GM19043 (cell line): ENCODE measurements around the gene THUMPD3.

Experiments
- ATAC-seq: cut with Tn5 transposase; IDR thresholded peaks from one replicate; pipeline ENCODE4 v1.9.1; 2021; ENCODE audit warnings: low read depth; ENCODE audit not compliant: unreplicated experiment

Gene THUMPD3

DNA sequence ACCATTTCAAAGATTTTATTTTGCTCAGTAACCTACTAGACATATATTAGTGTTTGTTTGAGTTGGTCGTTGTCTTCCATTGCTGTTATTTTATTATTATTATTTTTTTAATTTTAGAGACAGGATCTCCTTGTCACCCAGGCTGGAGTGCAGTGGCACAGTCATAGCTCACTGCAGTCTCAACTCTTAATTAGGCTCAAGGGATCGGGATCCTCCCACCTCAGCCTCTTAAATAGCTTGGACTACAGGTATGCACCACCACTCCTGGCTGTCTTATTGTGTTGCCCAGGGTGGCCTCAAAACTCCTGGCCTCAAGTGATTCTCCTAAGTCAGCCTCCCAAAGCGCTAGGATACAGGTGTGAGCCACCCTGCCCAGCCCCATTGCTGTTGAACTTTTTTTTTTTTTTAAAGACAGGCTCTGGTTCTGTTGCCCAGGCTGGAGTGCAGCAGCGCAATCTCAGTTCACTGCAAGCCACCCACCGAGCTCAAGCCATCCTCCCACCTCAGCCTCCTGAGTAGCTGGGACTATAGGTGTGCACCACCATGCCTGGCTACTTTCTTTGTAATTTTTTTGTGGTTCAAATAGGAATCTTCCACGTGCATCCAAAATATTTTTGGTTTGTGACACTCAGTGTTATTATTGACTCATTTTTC, 52.8 kb downstream of the THUMPD3 start:
- no peak for ATAC-seq

DNA sequence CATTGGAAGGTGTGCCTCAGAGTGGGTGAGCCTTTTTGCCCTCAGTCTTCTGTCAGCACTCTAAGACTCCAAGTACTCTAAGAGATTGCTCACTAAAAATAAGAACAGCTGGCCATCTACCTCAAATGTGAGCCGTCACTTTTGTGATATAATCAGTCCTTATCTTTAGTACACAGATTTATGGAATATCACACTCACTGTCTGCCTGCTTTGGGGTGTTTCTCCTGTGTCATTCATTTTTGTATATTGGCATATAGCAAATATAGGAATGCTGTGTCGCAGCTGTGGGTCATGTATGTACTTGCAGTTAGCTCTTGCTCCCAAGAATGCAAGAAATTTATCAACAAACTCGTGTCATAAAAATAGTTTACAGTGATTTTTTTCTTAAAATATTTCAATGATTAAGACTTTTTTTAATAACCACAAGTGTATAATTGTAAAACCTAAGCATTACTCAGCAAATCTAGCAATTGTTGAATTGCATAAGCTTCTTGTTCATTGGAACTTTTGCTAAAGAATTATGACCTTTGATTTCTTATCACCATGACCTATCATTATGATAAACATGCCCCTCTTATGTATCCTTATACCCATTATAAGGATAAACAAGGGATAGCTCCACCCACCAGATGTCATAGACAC, 53.4 kb downstream of the THUMPD3 start:
- ATAC-seq: no peak

DNA sequence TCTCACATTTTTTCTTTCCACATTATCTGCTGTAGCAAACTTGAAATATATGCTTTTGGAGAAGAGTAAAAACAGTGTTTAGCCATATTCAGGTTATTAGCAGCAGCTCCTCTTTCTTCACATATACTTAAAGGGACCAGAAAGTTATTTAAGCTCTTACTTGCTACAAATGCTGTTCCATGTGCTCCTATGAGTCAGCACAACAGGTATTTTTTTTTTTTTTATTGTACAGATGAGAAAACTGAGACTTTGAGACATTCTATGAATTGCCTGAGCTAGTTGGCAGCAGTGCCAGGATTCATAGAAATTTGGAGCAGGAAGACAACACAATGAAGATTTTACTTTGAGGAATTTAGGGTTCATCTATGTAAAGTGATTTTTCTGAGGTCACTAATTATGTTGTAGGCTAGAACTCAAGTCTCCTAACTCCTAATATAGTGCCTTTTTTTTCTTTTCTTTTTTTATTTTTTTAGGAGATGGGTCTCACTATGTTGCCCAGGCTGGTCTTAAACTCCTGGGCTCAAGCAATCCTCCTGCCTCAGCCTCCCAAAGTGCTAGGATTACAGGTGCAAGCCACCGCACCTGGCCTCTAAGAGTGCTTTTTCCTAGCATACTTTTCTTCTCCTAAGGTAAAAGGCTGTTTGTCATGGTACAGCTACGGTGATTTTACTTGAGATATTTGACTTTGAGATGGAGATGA, 58.1 kb downstream of the THUMPD3 start:
- no peak for ATAC-seq

DNA sequence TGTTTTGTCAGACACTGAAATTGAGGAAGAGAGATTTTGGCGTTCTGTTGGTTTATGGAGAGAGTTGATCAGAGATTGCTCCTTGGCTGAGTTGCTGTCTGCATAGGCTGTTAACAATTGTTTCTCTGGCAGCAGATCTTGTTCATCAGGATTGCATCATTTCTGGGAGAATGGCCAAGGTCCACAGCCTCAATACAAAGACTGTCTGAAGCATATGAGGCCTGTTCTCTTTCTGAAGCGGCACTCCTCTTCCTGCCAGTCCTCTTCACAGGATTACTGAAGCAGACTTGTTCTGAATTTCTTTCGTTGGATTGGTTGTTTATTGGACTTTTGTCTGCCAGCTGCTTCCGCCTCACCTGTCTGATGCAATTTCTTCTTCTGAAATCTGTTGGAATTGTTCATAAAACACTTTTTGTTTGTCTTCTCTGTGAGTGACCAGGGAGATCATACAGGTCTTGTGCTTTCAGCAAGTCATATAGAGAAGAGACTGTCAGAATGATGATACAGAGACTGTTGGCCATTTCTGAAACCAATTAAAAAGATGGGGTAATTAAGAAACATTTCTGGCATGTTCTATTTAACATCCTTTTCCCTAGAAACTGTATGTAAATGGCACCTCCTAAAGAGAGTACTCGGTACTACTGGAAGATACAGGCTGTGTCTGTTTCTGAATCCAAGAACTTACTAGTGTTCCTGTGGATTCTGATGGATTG, 60.0 kb downstream of the THUMPD3 start:
- no peak for ATAC-seq

DNA sequence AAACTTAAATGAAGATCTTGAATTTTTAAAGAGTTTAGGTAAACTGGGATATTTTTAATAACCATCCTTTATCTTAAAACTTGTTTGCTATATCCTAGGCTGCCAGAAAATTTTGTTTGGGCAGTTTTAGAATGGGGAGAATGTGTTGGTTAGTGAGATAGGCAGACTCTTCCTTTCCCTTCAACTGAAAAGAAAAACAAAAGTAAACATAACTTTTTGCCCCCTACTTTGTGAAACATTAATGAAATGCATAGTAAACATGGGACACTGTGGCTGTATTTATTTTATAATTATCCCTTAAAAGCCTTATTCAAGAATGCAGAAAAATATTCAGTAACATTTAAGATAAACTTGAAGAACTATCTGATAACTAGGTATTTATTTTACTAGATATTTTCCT, 65.6 kb downstream of the THUMPD3 start:
- ATAC-seq: no peak

DNA sequence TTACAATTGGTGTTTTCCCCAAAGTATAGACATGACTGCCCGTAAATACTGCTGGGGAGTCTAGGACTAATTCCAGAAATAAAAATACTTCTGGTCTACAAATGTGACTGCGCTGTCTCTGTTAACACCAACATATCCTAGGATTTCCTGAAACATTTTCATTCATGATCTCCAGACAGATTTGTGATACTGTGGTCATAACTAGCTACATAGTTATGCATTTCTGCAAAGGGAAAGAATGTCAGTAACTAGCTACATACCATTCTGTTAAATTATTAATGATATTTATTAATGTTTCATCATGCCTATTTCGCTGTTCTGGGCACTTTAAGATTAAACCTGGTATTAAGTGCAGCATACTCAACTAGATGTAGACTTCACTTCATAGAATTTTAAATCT, 67.9 kb downstream of the THUMPD3 start:
- no peak for ATAC-seq

DNA sequence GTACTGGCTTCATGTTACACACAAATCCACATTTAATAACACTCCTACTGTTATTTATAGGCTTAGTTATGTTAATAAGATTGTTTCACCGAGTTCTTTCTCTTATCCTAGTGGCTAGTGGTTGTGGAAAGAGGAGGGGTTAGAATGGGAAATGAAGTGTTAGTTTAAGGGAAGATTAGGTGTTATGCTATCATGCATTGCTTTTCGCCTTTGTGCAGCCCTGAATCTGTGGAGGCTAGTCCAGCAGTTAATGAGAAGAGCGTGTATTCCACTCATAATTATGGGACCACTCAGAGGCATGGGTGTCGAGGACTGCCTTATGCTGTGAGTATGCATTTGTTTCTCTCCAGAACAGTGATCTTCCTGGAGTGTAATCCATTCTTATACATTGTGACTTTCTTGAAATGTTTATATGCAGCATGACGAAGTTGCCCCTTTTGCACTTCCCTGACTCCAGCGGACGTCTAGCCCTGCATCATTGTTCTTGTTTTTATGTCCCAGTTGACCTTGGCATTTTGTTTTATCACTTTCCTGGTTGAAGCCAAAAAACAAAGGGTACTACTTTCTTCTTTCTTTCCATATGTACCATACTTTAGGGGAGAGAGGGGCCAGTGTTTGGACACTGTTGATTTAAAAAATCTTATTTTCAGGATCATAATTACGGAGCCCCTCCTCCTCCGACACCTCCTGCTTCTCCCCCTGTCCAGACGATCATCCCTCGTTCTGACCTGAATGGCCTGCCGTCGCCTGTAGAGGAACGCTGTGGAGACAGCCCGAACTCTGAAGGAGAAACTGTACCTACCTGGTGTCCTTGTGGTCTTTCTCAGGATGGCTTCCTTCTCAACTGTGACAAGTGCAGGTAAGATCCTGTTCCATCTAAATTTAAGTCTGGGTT, 71.0 kb downstream of the THUMPD3 start:
- no peak for ATAC-seq

DNA sequence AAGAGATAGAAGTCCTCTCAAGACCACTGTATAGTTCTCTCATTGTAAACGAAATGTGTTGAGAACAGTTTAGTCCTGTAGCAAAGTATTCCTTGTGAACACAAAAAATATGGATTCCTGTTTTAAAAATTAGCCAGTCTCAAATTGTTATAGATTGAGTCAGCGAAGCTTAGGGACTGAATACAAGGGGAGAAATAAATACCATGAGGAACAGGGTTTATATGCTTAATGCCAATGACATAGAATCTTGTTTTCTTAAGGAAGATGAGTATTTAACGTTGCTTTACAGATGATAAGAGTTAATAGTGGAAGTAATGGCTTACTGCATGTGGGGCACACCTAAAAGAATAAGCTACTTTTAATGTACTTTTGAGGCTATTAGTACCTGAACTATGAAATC, 72.5 kb downstream of the THUMPD3 start:
- ATAC-seq: no peak
